CD14-positive monocyte (primary cell): ENCODE results near the gene CDRT4. TPM values are rescaled to one million over a fixed set of nuclear protein-coding genes. Genes with fewer than 3 reads are reported as not detected.

ENCODE experiments used
- DNase-seq, 3 donors: peaks; one replicate each; pipeline ENCODE4 v3.0.0-alpha.2; 2011 to 2022
- H2AFZ ChIP-seq: 2 replicates; pipeline ENCODE4 v1.6.0; 2012; ENCODE audit warnings: mild to moderate bottlenecking, low read depth, low read length, inconsistent platforms; ENCODE audit not compliant: insufficient read depth, poor library complexity, severe bottlenecking
- H3K27ac ChIP-seq, 2 donors: 1 replicate in 1 of 2; 2 replicates in 1 of 2; pipeline ENCODE4 v1.5.1; 2012 to 2013; ENCODE audit warnings: low read length in 2 of 2, control low read depth in 1 of 2, inconsistent platforms in 1 of 2, low read depth in 1 of 2, mild to moderate bottlenecking in 1 of 2
- H3K27me3 ChIP-seq, 2 donors: one replicate each; pipeline versions ENCODE4 v1.6.0 to v1.6.1; 2011 to 2013; ENCODE audit warnings: low read length in 2 of 2; ENCODE audit not compliant: control insufficient read depth in 2 of 2, insufficient read depth in 2 of 2
- H3K36me3 ChIP-seq, 2 donors: replicated peaks in 1 of 2; 1 replicate in 1 of 2; 2 replicates in 1 of 2; pipeline versions ENCODE4 v1.5.1 to v1.6.1; 2012 to 2013; ENCODE audit warnings: low read length in 2 of 2, control low read depth in 1 of 2, inconsistent platforms in 1 of 2, mild to moderate bottlenecking in 1 of 2; ENCODE audit not compliant: insufficient read depth in 2 of 2, control insufficient read depth in 1 of 2
- H3K4me1 ChIP-seq, 2 donors: 1 replicate in 1 of 2; 2 replicates in 1 of 2; pipeline versions ENCODE4 v1.5.1 to v1.6.1; 2012 to 2013; ENCODE audit warnings: low read length in 2 of 2, control low read depth in 1 of 2, inconsistent platforms in 1 of 2, mild to moderate bottlenecking in 1 of 2, moderate library complexity in 1 of 2; ENCODE audit not compliant: insufficient read depth in 2 of 2, control insufficient read depth in 1 of 2
- H3K4me2 ChIP-seq: replicated peaks from 2 replicates; pipeline ENCODE3; 2012; ENCODE audit warnings: low read length, moderate library complexity, mild to moderate bottlenecking; ENCODE audit not compliant: poor library complexity, severe bottlenecking; ENCODE audit errors: extremely low read depth
- H3K4me3 ChIP-seq, 3 experiments: fragments of 200-600 bp in 1 of 3; sonication (generic) in 1 of 3; replicated peaks in 1 of 3; 1 replicate in 2 of 3; 2 replicates in 1 of 3; pipeline ENCODE4 v1.5.1; 2011 to 2013; ENCODE audit warnings: low read length in 3 of 3, mild to moderate bottlenecking in 3 of 3, control low read depth in 2 of 3, low read depth in 2 of 3, inconsistent platforms in 1 of 3, moderate library complexity in 1 of 3
- H3K79me2 ChIP-seq: 2 replicates; pipeline ENCODE4 v1.6.0; 2012; ENCODE audit warnings: mild to moderate bottlenecking, control low read depth, inconsistent platforms, low read length, moderate library complexity; ENCODE audit not compliant: insufficient read depth
- H3K9ac ChIP-seq: 2 replicates; pipeline ENCODE4 v1.6.0; 2017; ENCODE audit warnings: low read length, mild to moderate bottlenecking; ENCODE audit not compliant: insufficient read depth, poor library complexity, severe bottlenecking
- H3K9me3 ChIP-seq, 2 donors: replicated peaks in 1 of 2; 1 replicate in 1 of 2; 2 replicates in 1 of 2; pipeline versions ENCODE4 v1.5.1 to v1.6.1; 2012 to 2013; ENCODE audit warnings: low read length in 2 of 2, control low read depth in 1 of 2; ENCODE audit not compliant: control insufficient read depth in 1 of 2, insufficient read depth in 1 of 2
- H4K20me1 ChIP-seq: 2 replicates; pipeline ENCODE4 v1.6.0; 2012; ENCODE audit warnings: mild to moderate bottlenecking, low read length, control low read depth, moderate library complexity; ENCODE audit not compliant: insufficient read depth
- H3K27ac Mint-ChIP-seq, 7 donors: one replicate each; pipeline ENCODE4 v1.8.0; 2020; ENCODE audit warnings: mild to moderate bottlenecking in 7 of 7, mixed read lengths in 7 of 7, moderate library complexity in 6 of 7, inconsistent platforms in 2 of 7
- H3K27me3 Mint-ChIP-seq, 3 donors: one replicate each; pipeline ENCODE4 v1.8.0; 2021 to 2022; ENCODE audit warnings: low read depth in 3 of 3, mild to moderate bottlenecking in 3 of 3, mixed read lengths in 3 of 3, moderate library complexity in 3 of 3, inconsistent platforms in 1 of 3
- H3K36me3 Mint-ChIP-seq, 2 donors: one replicate each; pipeline ENCODE4 v1.8.0; 2020; ENCODE audit warnings: mixed read lengths in 2 of 2, inconsistent platforms in 1 of 2, mild to moderate bottlenecking in 1 of 2
- H3K4me1 Mint-ChIP-seq: one replicate; pipeline ENCODE4 v1.8.0; 2020; ENCODE audit warnings: mild to moderate bottlenecking, mixed read lengths
- H3K4me3 Mint-ChIP-seq, 2 donors: one replicate each; pipeline ENCODE4 v1.8.0; 2020; ENCODE audit warnings: mild to moderate bottlenecking in 2 of 2, mixed read lengths in 2 of 2, moderate library complexity in 1 of 2
- H3K9me3 Mint-ChIP-seq, 7 donors: one replicate each; pipeline ENCODE4 v1.8.0; 2020 to 2022; ENCODE audit warnings: mixed read lengths in 7 of 7, mild to moderate bottlenecking in 6 of 7, moderate library complexity in 6 of 7, inconsistent platforms in 2 of 7
- WGBS: methylation state at CpG from one replicate; pipeline ENCODE4 v1.1.5; 2013; ENCODE audit warnings: missing lambda C conversion rate; ENCODE audit not compliant: insufficient coverage; 5-methylcytosine and 5-hydroxymethylcytosine counted together
- intact Hi-C, 2 donors: fragments of 100-400 bp; cut with micrococcal nuclease; formaldehyde crosslinking; loops; one replicate each; pipeline versions ENCODE4 v1.15.0 to v1.15.1; 2023
- polyA plus RNA-seq, 3 donors: library from polyadenylated mRNA; depleted of rRNA in 1 of 3; unstranded in 2 of 3; stranded (reverse) in 1 of 3; fragments of 300-500 nt in 2 of 3; fragments of >200 nt in 1 of 3; fragmentation: Illumina TruSeq in 2 of 3; gene quantifications; 1 replicate in 2 of 3; 2 replicates in 1 of 3; pipeline ENCODE4 v1.2.3, GENCODE V29; 2012 to 2021
- TF ChIP-seq, protein P1 (sequence below): fragments of 200-600 bp; IDR thresholded peaks from one replicate; pipeline ENCODE4 v1.8.0; 2022; ENCODE audit warnings: antibody characterized with exemption, mild to moderate bottlenecking

CDRT4 gene
- polyA plus RNA-seq, 3 donors, result 0.34 to 0.71 TPM; not detected in 1

DNA sequence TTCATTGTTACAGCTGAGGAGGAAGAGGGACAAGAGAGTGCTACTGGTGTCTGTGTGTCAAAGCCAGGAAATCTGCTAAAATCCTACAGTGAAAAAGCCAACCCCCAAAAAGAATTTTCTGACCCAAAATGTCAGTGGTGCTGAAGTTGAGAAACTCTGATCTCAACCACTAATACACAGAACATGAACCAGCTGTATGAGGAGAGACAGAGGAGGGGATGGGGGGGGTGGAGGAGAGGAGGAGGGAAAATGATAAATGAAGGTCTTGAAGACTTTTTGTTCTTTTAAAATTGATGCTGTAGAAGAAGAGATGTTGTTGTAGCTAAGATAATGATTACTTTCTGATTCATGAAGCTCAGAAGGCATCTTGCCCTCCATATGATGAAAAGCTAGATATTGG is 27.4 kb upstream of the CDRT4 start:
- Histone ChIP-seq H3K4me2 (no peak overlapping the region), H3K27me3 (no peaks in the 10 kb centered on the region), H4K20me1 (no peaks in the 10 kb centered on the region), H3K4me1 (no peaks in the 10 kb centered on the region), H3K4me3 (no peak overlapping the region), H3K9me3 (peaks cover 0 to 4% of the 10 kb centered on the region in 2 donors), H3K36me3 (no peaks in the 10 kb centered on the region), H3K9ac (no peak overlapping the region), H2AFZ (no peak overlapping the region), H3K79me2 (no peaks in the 10 kb centered on the region), H3K27ac (no peak overlapping the region)
- DNase-seq, result no peak
- Mint-ChIP-seq H3K36me3 (peaks cover 1 to 3% of the 10 kb centered on the region in 2 donors), H3K4me1 (peaks cover 8% of the 10 kb centered on the region), H3K9me3 (peaks cover 0 to 5% (median 2%) of the 10 kb centered on the region in 7 donors), H3K27ac (no peak overlapping the region), H3K4me3 (no peak overlapping the region), H3K27me3 (peaks cover 0 to 3% (median 1%) of the 10 kb centered on the region in 3 donors)
- TF ChIP-seq, protein P1, sequence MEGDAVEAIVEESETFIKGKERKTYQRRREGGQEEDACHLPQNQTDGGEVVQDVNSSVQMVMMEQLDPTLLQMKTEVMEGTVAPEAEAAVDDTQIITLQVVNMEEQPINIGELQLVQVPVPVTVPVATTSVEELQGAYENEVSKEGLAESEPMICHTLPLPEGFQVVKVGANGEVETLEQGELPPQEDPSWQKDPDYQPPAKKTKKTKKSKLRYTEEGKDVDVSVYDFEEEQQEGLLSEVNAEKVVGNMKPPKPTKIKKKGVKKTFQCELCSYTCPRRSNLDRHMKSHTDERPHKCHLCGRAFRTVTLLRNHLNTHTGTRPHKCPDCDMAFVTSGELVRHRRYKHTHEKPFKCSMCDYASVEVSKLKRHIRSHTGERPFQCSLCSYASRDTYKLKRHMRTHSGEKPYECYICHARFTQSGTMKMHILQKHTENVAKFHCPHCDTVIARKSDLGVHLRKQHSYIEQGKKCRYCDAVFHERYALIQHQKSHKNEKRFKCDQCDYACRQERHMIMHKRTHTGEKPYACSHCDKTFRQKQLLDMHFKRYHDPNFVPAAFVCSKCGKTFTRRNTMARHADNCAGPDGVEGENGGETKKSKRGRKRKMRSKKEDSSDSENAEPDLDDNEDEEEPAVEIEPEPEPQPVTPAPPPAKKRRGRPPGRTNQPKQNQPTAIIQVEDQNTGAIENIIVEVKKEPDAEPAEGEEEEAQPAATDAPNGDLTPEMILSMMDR, result no peak
- intact Hi-C loops, result no loop called here

DNA sequence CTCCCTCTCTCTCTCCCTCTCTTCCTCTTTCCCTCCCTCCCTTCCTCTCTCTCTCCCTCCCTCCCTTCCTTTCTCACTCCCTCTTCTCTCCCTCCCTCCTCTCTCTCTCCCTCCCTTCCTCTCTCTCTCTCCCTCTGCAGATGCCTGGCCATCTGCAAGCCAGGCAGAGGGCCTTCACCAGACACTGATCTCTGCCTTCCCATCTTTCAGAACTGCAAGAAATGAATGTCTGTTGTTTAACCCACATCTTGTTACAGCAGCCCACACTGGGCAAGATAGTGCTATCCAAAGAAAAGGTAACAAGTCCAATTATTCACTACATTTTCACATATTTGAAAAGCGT is 26.2 kb upstream of the CDRT4 start:
- no peaks in the 10 kb centered on the region for H3K4me1 ChIP-seq
- peaks cover 0 to 6% (median 2%) of the 10 kb centered on the region in 7 donors for H3K9me3 Mint-ChIP-seq
- WGBS, result no CpG with 5 or more reads among the region's 1 CpG
- H3K36me3 ChIP-seq, result no peaks in the 10 kb centered on the region
- H3K4me3 Mint-ChIP-seq, result no peak overlapping the region
- H3K9ac ChIP-seq, result no peak overlapping the region
- H3K27me3 Mint-ChIP-seq, result peaks cover 0 to 3% (median 1%) of the 10 kb centered on the region in 3 donors
- H4K20me1 ChIP-seq, result no peaks in the 10 kb centered on the region
- no peak overlapping the region for H3K27ac ChIP-seq
- no peak overlapping the region for H3K4me3 ChIP-seq
- TF ChIP-seq, protein P1, result no peak
- H3K4me1 Mint-ChIP-seq, result peaks cover 8% of the 10 kb centered on the region
- H3K9me3 ChIP-seq, result peaks cover 0 to 5% of the 10 kb centered on the region in 2 donors
- DNase-seq, result no peak
- H3K79me2 ChIP-seq, result no peaks in the 10 kb centered on the region
- intact Hi-C loops, result no loop called here
- H3K27ac Mint-ChIP-seq, result peak overlapping the region in 2 of 7 donors; percentile 17 to 32
- no peak overlapping the region for H3K4me2 ChIP-seq
- peaks cover 1 to 3% of the 10 kb centered on the region in 2 donors for H3K36me3 Mint-ChIP-seq
- no peak overlapping the region for H2AFZ ChIP-seq
- H3K27me3 ChIP-seq, result no peaks in the 10 kb centered on the region
